Loucy (cell line): ENCODE results near the gene SLC7A4.
"Not testable (repeated sequence)": the region's sequence is repeated elsewhere in the genome, so short reads cannot be mapped to it uniquely, and the experiment has no call there.

Source experiments
- H2AFZ ChIP-seq: fragments of 200-600 bp; sonication (generic); 2 replicates; pipeline ENCODE4 v1.6.0; 2016; ENCODE audit warnings: antibody characterized with exemption, mild to moderate bottlenecking, low read length, moderate library complexity
- H3F3A ChIP-seq: fragments of 200-600 bp; 2 replicates; pipeline ENCODE4 v1.6.0; 2016; ENCODE audit warnings: antibody characterized with exemption, low read depth, mild to moderate bottlenecking
- H3K27me3 ChIP-seq: fragments of 200-600 bp; sonication (generic); 2 replicates; pipeline ENCODE4 v1.6.1; 2014; ENCODE audit warnings: low read length, mild to moderate bottlenecking; ENCODE audit not compliant: insufficient read depth, poor library complexity, severe bottlenecking
- H3K36me3 ChIP-seq: fragments of 200-600 bp; sonication (generic); 2 replicates; pipeline ENCODE4 v1.6.1; 2016; ENCODE audit warnings: low read length; ENCODE audit not compliant: insufficient read depth
- H3K4me1 ChIP-seq: fragments of 200-600 bp; sonication (generic); 2 replicates; pipeline ENCODE4 v1.5.1; 2014; ENCODE audit warnings: low read length, mild to moderate bottlenecking; ENCODE audit not compliant: insufficient read depth, poor library complexity, severe bottlenecking
- H3K4me2 ChIP-seq: fragments of 200-600 bp; sonication (generic); 2 replicates; pipeline ENCODE4 v1.6.0; 2014; ENCODE audit warnings: antibody characterized with exemption, low read length, low read depth, mild to moderate bottlenecking; ENCODE audit not compliant: poor library complexity, severe bottlenecking
- H3K4me3 ChIP-seq: fragments of 200-600 bp; sonication (generic); 2 replicates; pipeline ENCODE4 v1.5.1; 2014; ENCODE audit warnings: low read length, mild to moderate bottlenecking, mixed read lengths; ENCODE audit not compliant: poor library complexity, severe bottlenecking
- H3K79me2 ChIP-seq: fragments of 200-600 bp; sonication (generic); 2 replicates; pipeline ENCODE4 v1.6.1; 2014; ENCODE audit warnings: low read length; ENCODE audit not compliant: insufficient read depth
- H3K9ac ChIP-seq: fragments of 200-600 bp; sonication (generic); 2 replicates; pipeline ENCODE4 v1.6.0; 2014; ENCODE audit warnings: mild to moderate bottlenecking, low read depth, low read length, moderate library complexity; ENCODE audit not compliant: poor library complexity, severe bottlenecking
- H3K9me2 ChIP-seq: fragments of 200-600 bp; sonication (generic); replicated peaks from 2 replicates; pipeline ENCODE4 v1.6.1; 2016; ENCODE audit warnings: low read depth, low read length, mixed read lengths
- H3K9me3 ChIP-seq: fragments of 200-600 bp; sonication (generic); 2 replicates; pipeline ENCODE4 v1.6.1; 2014; ENCODE audit warnings: mild to moderate bottlenecking, antibody characterized with exemption, low read length, low read depth; ENCODE audit not compliant: insufficient read depth
- H4K20me1 ChIP-seq: fragments of 200-600 bp; sonication (generic); 2 replicates; pipeline ENCODE4 v1.6.0; 2014; ENCODE audit warnings: antibody characterized with exemption, low read length, mild to moderate bottlenecking; ENCODE audit not compliant: insufficient read depth, poor library complexity, severe bottlenecking
- EZH2phosphoT487 ChIP-seq: fragments of 200-600 bp; IDR thresholded peaks from 2 replicates; pipeline ENCODE4 v1.6.1; 2018; ENCODE audit warnings: antibody characterized with exemption, mild to moderate bottlenecking, moderate library complexity, borderline replicate concordance
- TF ChIP-seq, protein P1 (sequence below): fragments of 200-600 bp; sonication (generic); conservative IDR thresholded peaks from 2 replicates; pipeline ENCODE4 v1.5.1; 2014; ENCODE audit warnings: mild to moderate bottlenecking, antibody characterized with exemption, low read length

The SLC7A4 gene

DNA sequence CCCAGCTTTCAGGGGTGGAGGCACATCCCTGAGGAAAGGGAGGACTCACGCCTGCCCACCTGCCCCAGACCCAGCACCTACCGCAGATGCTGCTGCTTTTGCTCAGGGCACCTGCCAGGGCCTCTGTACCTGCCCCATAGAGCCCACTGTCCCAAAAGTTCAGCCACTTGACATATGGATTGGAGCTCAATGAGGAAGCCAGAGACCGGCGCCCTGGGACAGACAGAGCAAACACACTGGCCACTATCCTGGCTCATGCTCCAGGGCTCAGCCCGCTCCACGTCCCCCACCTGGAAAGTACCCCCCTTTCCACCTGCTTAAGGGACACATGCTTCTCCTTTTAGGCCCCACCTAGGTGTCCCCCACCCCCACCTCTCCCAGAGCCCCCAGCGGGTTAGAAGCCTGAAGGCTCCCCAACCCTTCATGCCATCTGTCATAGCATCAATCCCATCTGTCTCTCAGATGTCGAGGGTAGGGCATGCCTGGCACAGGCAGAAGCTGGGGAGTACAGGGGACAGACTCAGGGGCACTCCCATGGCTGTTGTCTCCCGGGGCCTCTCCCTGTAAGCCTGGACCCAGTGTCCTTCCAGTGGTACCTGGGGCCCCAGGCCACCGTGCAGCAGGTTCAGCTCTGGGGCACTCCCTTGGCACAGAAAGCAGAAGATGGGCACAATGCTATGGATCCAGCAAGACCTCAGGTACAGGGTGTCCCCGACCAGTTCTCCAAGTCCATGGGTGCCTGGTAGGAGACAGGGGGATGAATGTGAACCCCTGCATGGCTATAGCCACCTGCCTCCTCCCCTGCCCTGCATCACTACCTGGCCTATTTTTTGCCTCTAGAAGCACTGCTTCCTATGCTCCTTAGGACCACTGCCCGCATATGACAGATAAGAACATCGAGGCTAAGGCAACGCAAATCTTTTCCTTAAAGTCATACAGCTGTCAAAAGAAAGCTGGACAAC, 19.6 kb downstream of the SLC7A4 start:
- Histone ChIP-seq H3K4me2 (no peak overlapping the region), H3F3A (no peaks in the 10 kb centered on the region), H3K4me1 (no peaks in the 10 kb centered on the region), H3K9me2 (no peaks in the 10 kb centered on the region), H3K9ac (no peak overlapping the region), H2AFZ (no peak overlapping the region), H3K36me3 (no peaks in the 10 kb centered on the region), H3K27me3 (no peaks in the 10 kb centered on the region), H3K79me2 (no peaks in the 10 kb centered on the region), H4K20me1 (no peaks in the 10 kb centered on the region), H3K9me3 (no peaks in the 10 kb centered on the region), H3K4me3 (no peak overlapping the region)
- TF ChIP-seq, protein P1, sequence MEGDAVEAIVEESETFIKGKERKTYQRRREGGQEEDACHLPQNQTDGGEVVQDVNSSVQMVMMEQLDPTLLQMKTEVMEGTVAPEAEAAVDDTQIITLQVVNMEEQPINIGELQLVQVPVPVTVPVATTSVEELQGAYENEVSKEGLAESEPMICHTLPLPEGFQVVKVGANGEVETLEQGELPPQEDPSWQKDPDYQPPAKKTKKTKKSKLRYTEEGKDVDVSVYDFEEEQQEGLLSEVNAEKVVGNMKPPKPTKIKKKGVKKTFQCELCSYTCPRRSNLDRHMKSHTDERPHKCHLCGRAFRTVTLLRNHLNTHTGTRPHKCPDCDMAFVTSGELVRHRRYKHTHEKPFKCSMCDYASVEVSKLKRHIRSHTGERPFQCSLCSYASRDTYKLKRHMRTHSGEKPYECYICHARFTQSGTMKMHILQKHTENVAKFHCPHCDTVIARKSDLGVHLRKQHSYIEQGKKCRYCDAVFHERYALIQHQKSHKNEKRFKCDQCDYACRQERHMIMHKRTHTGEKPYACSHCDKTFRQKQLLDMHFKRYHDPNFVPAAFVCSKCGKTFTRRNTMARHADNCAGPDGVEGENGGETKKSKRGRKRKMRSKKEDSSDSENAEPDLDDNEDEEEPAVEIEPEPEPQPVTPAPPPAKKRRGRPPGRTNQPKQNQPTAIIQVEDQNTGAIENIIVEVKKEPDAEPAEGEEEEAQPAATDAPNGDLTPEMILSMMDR = no peak
- TF ChIP-seq EZH2phosphoT487 = no peak

DNA sequence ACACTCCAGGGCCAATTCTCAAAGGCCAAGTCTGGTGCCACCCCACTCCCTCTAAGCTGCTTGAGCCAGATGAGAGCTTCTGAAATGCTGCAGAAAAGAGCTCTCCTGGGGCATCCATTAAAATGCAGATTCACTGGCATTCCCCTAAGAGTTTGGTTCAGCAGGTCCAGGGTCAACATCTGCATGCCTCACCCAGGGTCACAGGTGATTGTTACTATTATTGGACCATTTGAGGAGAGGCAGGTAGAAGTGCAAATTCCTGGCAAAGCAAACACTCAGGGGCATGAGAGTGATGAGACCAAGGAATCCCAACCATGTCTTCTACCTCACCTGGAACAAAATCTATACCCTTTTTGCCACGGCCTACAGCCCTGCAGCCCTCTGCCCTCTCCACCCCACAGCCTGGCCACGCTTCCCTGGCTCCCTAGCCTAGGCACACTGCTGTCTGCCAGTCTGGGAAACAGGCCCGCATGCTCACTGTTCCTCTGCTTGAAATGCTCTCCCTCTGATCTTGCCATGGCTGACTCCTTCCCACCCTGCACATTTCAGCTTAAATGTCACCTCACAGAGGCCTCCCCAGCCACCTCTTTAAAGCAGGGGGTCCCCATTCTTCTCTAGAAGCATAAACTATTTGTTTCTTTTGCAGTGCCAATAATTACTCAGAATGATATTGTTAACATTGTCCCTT, 21.8 kb downstream of the SLC7A4 start:
- Histone ChIP-seq H3K79me2 (no peaks in the 10 kb centered on the region), H3K9ac (no peak overlapping the region), H3K4me2 (no peak overlapping the region), H3K9me3 (no peaks in the 10 kb centered on the region), H3K9me2 (no peaks in the 10 kb centered on the region), H2AFZ (no peak overlapping the region), H3K36me3 (no peaks in the 10 kb centered on the region), H3K27me3 (no peaks in the 10 kb centered on the region), H3F3A (no peaks in the 10 kb centered on the region), H4K20me1 (no peaks in the 10 kb centered on the region), H3K4me1 (no peaks in the 10 kb centered on the region), H3K4me3 (no peak overlapping the region)
- no peak for TF ChIP-seq EZH2phosphoT487
- TF ChIP-seq, protein P1 = no peak

DNA sequence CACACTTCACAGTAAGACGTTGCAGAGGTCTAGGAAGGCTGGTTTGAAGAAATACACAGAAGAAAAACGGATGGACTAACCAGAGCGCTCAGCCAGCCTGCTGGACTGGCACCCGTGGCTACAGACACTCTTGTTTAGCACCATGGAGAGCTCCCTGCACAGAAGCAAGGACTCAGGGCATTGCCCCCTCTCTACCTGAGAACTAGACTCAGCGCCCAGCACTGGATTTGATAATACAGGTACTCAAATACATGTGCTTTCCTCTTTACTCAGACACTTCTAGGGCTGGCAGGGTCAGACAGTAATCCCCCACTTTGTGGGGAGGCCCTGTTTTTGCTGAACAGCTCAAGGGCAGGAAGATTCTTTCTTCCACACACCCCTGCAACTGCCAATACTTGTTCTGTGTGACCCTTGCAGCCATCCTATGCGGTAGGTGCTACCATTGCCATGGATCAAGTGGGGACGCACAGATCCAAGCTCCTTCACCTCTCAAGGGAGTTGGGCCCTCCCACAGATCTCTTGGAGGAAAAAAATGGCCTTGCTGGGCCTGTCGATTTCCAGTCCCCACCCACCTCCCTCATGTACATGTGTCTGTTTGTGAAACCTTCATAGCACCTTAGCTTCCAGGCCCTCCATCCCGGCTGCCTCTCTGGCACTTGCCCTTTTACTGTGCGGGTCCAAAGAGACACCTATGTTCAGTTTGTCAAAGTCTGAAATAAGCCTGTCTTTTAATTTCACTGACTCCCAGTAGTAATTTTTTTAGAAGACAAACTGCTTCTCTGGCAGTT, 22.5 kb downstream of the SLC7A4 start:
- Histone ChIP-seq H3K27me3 (no peaks in the 10 kb centered on the region), H3K79me2 (no peaks in the 10 kb centered on the region), H3K9ac (no peak overlapping the region), H3K36me3 (no peaks in the 10 kb centered on the region), H3F3A (no peaks in the 10 kb centered on the region), H4K20me1 (no peaks in the 10 kb centered on the region), H3K4me1 (no peaks in the 10 kb centered on the region), H3K4me3 (no peak overlapping the region), H3K9me3 (no peaks in the 10 kb centered on the region), H2AFZ (no peak overlapping the region), H3K9me2 (no peaks in the 10 kb centered on the region), H3K4me2 (no peak overlapping the region)
- no peak for TF ChIP-seq EZH2phosphoT487

DNA sequence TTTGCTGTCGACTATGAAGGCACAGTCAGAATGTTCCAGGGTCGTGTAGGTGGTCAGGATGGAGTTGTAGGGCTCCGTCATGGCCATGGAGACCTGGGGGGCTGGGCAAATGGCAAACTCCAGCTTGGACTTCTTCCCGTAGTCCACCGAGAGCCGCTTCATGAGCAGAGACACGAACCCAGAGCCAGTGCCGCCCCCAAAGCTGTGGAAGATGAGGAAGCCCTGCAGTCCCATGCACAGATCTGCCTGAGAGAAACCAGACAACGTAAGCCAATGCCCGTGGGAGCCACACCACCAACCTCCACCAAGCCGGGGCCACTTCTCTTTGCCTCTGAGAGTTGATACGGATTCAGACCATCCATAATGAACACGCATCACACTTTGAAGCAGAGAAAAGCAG, 23.2 kb downstream of the SLC7A4 start:
- H3K36me3 ChIP-seq = not testable (repeated sequence)

More for the DNA sequence above, 23.2 kb downstream of the SLC7A4 start:
- not testable (repeated sequence) for H3K9me3 ChIP-seq, H2AFZ ChIP-seq, H3K4me2 ChIP-seq, H3F3A ChIP-seq, H3K79me2 ChIP-seq, H3K27me3 ChIP-seq, H3K9me2 ChIP-seq, H4K20me1 ChIP-seq, H3K4me3 ChIP-seq, H3K4me1 ChIP-seq, H3K9ac ChIP-seq
